GM18499 (cell line): ENCODE data around the gene SLC25A11.
"Not testable (repeated sequence)": the region's sequence is repeated elsewhere in the genome, so short reads cannot be mapped to it uniquely, and the experiment has no call there.

Source experiments
- ATAC-seq: cut with Tn5 transposase; IDR thresholded peaks from one replicate; pipeline ENCODE4 v1.9.1; 2021; ENCODE audit warnings: moderate number of reproducible peaks; ENCODE audit not compliant: insufficient read depth, unreplicated experiment

Gene SLC25A11

GRCh38 chr17:4921320-4921719, 18.5 kb downstream of the SLC25A11 start:
- ATAC-seq: no peak

GRCh38 chr17:4920351-4921048, 19.3 kb downstream of the SLC25A11 start:
- ATAC-seq: no peak

DNA sequence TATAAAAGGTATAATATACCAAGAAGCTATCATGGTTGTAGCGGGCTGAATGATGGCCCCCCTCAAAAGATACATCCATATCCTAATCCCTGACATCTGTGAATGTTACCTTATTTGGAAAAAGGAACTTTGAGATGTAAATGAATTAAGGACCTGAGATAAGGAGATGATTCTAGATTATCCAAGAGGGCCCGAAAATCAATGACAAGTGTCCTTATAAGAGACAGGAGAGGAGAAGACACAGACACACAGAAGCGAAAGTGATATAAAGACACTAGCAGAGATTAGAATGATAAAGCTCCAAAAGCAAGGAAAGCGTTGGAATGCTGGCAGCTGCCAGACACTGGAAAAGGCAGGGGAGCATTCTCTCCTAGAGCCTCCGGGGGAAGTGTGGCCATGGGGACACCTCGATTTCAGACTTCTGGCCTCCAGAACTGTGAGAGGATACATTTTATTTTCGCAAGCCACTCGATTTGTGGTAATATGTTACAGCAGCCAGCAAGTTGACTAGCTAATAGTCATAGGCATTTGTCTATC, 20.3 kb downstream of the SLC25A11 start:
- ATAC-seq: no peak

GRCh38 chr17:4914551-4914950, 25.3 kb downstream of the SLC25A11 start:
- ATAC-seq: not testable (repeated sequence)

GRCh38 chr17:4913994-4914393, 25.9 kb downstream of the SLC25A11 start:
- ATAC-seq: no peak

- no peak for ATAC-seq
Observed at GRCh38 chr17:4908711-4909496, 30.9 kb downstream of the SLC25A11 start.

DNA sequence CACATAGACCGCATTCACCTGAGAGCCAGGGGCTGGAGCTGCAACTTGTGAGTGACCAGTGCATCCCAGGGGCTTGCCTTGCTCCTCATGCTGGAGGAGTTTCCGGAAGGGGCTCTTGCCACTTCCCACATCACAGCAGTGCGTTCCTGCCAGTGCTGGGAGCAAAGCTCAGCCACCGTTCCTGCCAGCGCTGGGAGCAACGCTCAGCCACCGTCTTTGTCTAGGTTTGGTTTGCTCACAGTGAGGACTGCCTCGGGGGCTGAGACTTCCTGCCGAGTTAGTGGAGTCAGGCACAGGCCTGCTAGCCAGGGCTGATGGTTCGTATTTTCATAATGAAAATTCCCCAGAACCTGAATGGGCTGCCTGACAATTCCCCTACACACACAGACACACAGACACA, 31.5 kb downstream of the SLC25A11 start:
- ATAC-seq: no peak

DNA sequence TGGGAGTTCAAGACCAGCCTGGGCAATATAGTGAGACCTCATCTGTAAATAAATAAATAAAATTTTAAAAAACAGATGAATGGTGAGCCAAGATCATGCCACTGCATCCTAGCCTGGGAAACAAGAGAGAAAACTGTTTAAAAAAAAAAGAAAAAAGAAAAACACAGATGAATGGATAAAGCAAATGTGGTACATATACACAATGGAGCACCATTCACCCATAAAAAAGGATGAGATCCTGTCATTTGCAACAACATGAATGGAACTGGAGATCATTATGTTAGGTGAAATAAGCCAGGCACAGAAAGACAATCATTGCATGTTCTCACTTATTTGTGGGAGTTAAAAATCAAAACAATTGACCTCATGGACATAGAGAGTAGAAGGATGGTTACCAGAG, 33.2 kb downstream of the SLC25A11 start:
- ATAC-seq: not testable (repeated sequence)

DNA sequence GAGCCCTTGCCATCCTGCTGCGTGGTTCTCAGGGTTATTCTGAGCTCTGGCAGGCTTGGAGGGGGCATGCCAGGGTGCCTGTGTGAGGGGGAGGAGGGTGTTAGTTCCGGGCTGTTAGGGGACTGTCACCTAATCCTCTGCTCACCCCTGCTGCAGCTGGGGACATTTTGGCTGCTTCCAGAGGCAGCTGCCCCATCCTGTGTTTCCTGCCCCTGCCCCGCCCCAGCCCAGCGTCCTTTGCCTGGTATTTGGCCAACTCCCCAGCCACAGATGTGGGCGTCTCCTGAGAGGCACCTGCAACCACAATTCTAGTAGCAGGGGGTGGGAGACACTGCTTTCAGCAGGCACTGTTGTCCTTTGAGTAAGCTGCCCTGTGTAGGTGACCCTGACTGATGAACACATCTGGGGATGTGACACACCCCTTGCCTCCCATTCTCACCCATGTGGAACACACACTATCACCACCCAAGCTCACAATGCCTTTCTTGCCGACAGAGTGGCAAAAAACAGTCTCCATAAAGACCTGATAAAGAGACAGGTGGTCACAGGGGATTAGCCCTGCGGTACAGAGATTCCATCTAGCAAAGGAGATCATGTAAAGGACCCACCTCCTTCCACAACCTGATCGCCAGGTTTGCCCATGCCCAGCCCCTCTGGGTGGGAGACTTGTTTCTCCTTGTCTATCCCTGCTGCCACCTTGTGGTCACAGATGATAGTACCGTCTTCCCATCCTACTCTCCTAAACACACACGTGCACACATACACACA, 36.6 kb downstream of the SLC25A11 start, which contains the start of gene CHRNE:
Gene CHRNE, minus strand, starts transcription at position 48 of the 768 bp plus-strand sequence. Its CDS starts 35 bp downstream, at position 13.
- ATAC-seq: no peak

GRCh38 chr17:4902540-4902939, 37.3 kb downstream of the SLC25A11 start:
- no peak for ATAC-seq

GRCh38 chr17:4901648-4902344, 38.0 kb downstream of the SLC25A11 start:
- no peak for ATAC-seq

DNA sequence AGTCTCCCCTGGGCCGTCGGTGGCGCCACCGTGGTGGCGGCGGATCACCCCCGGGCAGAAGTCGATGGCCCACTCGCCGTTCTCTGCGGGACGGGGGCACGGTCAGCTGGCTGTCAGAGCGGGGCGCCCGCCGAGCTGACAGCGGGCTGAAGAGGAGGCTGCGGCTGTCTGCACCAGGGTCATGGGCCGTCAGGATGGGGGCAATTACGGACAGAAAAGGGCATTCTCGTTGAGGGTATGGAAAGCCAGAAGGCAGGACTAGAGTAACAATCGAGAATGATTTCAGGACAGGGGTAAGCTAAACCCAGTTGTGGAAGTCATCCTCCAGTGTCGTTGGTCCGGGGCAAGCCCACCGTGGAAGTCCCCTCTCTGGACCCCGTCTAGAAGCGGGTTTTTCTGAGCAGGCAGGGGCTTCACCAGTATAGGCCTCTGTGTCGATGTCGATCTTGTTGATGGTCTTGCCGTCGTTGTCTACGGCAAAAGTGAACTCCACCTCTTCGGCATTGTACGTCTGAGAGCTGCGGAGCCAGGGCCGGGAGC, 38.7 kb downstream of the SLC25A11 start:
- no peak for ATAC-seq

DNA sequence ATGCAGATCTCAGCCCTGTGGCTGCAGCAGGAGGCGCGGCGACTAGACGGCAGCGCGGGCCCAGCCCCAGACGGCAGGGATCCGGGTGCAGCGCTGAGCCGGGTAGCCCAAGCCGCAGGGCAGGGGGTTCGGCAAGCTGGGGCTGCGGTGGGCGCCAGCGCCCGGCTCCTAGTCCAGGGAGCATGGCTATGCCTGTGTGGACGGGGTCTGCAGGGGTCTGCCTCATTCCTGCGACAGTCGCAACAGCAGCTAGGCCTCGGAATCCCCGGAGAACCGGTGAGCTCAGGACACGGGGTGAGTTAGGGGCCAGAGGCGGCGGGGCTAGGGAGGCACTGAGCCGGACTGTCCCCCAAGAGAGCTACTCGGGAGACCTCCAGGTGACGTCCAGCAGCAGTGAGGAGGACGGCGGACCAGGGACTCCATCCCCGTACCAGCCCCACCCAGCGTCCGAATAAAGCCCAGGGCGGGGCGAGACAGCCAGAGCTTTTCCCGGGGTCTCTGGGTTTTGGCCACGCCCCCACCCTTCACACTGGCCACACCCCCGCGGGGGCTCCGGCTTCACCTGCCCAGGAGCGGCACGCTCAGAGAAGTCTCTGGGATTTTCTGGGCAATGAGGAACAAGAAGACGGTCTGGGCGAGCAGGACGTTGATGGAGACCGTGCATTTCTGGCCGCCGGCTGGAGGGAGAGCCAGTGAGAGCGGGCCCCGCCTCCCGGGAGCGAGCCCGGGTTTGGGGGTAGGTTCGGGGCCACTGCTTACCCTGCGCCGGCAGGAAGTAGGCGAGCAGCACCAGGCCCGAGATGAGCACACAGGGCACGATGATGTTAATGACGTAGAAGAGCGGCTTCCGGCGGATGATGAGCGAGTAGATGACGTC, 39.4 kb downstream of the SLC25A11 start:
- no peak for ATAC-seq

DNA sequence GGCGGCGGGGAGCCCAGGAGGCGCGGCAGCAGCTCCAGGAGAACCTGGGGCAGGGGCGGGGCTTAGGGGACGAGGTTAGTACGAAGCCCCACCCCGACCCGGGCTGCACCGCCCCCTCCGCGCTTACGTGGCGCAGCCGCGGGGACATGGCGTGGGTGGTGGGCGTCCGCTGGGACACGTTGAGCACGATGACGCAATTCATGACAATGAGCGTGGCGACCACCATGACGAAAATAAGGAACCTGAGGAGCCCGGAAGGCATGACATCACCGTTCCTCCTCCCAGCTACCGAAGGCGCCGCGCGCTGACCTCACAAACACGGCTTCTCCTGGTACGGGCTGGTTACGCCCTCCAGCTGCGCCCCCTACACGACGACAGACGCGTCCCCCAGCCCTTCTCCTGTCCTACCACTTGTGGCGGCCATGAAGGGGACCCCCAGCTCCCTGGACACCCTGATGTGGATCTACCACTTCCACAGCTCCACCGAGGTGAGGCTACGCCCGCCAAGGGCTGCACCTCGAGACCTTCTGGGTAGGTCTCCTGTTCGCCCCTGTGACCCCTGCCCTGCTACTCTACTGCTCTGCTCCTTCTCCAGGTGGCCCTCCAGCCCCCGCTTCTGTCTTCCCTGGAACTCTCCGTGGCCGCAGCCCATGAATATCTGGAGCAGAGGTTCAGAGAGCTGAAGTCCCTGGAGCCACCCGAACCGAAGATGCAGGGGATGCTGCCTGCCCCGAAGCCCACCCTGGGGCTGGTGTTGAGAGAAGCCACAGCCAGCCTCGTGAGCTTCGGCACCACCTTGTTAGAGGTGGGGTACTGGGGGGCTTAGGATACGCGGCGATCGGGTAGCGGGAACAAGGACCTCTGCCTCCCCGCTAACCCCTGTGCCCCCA, 40.3 kb downstream of the SLC25A11 start, which contains the start of gene C17orf107:
Gene C17orf107, plus strand, starts transcription at position 196 of the 890 bp plus-strand sequence. Its CDS starts 227 bp downstream, at position 423.
- ATAC-seq: no peak

DNA sequence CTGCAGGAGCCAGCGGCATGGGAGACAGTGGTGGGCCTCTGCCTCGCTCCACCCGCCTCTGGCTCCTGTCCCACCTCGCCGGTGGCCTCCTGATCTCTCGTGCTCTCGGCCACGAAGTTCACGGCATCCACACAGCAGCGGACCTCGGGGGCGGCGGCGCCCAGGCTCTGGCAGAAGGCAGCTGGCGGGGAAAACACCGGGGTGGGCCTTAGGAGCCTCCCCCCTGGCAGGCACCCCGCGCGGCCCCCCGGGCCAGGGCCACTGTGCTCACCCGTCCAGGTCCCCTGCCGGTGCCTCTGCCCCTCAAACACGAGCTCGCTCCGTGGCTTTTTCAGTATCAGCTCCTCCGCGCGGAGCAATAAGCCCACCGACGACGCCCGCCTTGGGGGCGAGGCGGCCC, 40.9 kb downstream of the SLC25A11 start:
- ATAC-seq: no peak

DNA sequence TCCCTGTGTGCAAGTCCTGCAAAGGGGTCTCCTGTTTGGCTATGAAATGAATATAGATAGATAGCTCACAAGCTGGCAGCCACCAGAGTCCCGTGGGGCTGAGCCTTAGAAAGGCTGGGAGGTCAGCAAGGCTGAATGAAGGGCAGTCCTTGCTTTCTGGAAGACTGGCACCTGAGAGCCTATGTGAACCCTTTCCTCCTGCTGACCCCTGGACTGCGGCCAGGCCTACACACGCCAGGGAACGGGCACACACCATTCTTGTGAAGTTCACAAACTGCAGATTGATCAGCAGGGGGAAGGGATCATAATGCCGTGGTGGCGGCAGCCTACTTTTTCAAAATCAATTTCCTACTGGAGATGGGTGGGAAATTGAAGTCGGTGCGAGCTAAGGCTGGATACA, 41.5 kb downstream of the SLC25A11 start:
- no peak for ATAC-seq

- no peak for ATAC-seq
Observed at GRCh38 chr17:4897785-4898184, 42.1 kb downstream of the SLC25A11 start.

DNA sequence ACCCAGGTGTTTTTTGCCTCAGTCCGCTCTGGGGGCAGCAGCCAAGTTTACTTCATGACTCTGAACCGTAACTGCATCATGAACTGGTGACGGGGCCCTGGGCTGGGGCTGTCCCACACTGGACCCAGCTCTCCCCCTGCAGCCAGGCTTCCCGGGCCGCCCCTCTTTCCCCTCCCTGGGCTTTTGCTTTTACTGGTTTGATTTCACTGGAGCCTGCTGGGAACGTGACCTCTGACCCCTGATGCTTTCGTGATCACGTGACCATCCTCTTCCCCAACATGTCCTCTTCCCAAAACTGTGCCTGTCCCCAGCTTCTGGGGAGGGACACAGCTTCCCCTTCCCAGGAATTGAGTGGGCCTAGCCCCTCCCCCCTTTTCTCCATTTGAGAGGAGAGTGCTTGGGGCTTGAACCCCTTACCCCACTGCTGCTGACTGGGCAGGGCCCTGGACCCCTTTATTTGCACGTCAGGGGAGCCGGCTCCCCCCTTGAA, 42.6 kb downstream of the SLC25A11 start:
- ATAC-seq: no peak
